Right lobe of liver (tissue), 4 donors: ENCODE results near the gene SMU1.

Experiments used
- CTCF ChIP-seq, 4 donors: fragments of 200-600 bp in 3 of 4; fragments of 450-650 bp in 1 of 4; IDR thresholded peaks; one replicate each; pipeline versions ENCODE4 v1.5.1 to v1.8.0; 2016 to 2022; ENCODE audit warnings: antibody characterized with exemption in 4 of 4, mild to moderate bottlenecking in 2 of 4
- POLR2A ChIP-seq: fragments of 450-650 bp; IDR thresholded peaks from one replicate; pipeline ENCODE4 v1.6.1; 2017; ENCODE audit warnings: antibody characterized with exemption, mild to moderate bottlenecking
- donor health status: DM: no; HTN: no; CAD: no.
- donor health status: DM: no; HTN: no; CAD: no.
- donor health status: DM: no; HTN: yes; CAD: no.

- TF ChIP-seq CTCF (IDR thresholded peaks at IDR 0.05): no peak
- TF ChIP-seq POLR2A: no peak
These were observed 38.3 kb upstream of the SMU1 start for GRCh38 chr9:33114746-33115145.
